Stimulated activated CD8-positive, alpha-beta memory T cell treated with anti-CD3 and anti-CD28 coated beads, Interleukin-15, amount 100 ng/mL, for 4 hours (primary cell): ENCODE results near the gene C6orf62.
A peak's percentile ranks its signal among the peaks of the same experiment; 100 is the strongest.
"Not testable (repeated sequence)": the region's sequence is repeated elsewhere in the genome, so short reads cannot be mapped to it uniquely, and the experiment has no call there.

Source experiments
- DNase-seq, 2 donors: peaks; one replicate each; pipeline ENCODE4 v3.0.0-alpha.2; 2020; ENCODE audit warnings: low read depth in 2 of 2

C6orf62 gene

DNA sequence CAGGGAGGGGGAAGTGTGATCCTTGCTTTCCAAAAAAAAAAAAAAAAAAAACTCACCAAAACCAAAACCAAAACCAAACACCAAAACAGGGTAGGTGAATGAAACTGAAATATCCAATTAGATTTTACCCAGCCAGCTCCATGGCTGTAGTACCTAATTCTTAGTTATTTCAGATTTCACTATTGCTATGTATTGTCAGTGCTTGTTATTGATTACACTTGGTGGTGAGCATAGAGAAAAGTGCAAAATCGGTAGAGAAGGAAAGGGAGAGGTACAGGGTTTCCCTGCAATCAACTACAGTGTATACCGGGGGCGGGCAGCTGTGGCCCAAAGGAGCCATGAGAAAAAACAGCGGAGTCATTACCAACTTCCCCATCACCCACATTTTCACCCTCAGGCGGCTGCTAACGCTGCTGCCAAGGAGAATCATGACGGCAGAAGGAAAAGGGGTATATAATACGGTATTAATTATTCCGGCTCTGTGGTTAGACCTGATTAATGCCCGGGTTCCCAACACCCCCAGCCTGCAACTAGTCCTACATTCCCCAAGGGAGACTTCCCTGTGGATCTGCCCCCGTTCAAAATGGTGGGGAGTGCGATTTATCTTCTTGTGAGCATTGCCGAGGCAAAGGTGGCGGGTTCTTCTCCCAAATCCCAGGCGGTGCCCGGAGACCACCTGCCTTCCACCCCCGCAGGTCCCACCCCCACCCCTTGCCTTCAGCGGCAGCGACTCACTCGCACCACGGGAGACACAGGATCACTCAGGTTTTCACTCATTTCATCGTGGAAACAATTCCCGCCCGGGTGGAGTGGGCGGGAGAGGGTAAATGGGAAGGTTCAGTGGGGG, at the start of gene C6orf62:
TSS of gene C6orf62 (minus strand) at position 30 of the 847 bp plus-strand sequence. CDS start 486 bp downstream, outside the sequence.
- DNase-seq = peak; percentile 9 to 23

DNA sequence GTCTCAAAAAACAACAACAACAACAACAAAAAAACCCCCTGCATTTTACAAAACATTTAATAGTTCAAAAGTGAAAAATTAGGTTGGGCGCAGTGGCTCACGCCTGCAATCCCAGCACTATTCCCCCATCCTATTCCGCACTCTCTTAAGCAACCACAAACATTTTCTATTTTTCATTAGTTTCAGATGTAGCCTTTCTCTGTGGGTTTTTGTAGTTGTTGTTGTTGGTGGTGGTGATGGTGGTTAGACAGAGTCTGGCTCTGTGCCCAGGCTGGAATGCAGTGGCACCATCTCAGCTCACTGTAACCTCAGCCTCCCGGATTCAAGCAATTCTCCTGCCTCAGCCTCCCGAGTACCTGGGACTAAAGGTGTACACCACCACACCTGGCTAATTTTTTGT, 49.4 kb upstream of the C6orf62 start:
- DNase-seq = no peak

- DNase-seq = no peak
Measured at GRCh38 chr6:24766680-24767462, 47.9 kb upstream of the C6orf62 start.

DNA sequence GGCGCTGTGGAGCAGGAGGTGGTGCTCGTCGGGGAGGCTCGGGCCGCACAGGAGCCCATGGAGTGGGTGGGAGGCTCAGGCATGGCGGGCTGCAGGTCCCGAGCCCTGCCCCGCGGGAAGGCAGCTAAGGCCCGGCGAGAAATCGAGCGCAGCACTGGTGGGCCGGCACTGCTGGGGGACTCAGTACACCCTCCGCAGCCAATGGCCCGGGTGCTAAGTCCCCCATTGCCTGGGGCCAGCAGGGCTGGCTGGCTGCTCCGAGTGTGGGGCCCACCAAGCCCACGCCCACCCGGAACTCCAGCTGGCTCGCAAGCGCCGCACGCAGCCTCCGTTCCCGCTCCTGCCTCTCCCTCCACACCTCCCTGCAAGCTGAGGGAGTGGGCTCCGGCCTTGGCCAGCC, 47.0 kb upstream of the C6orf62 start:
- DNase-seq = not testable (repeated sequence)

- DNase-seq = not testable (repeated sequence)
Measured at GRCh38 chr6:24764833-24765828, 46.2 kb upstream of the C6orf62 start.

DNA sequence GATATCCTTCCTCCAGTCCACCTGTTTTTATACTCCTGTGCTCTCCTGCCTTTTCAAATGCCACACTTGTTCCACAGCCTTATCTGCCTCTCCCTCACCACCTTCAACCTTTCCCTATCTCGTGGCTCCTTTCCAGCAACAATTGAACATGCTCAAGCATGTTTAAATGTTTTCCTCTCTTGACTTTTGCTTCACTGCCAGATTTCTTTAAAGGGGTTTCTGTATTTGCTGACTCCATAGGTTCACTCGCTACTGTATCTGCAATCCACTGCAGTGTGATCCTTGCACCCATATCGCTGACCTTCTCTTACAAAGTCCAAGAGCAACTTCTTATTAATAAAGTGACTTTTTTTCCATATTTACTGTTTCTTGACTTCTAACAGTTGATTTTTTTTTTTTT, 44.6 kb upstream of the C6orf62 start:
- no peak for DNase-seq

DNA sequence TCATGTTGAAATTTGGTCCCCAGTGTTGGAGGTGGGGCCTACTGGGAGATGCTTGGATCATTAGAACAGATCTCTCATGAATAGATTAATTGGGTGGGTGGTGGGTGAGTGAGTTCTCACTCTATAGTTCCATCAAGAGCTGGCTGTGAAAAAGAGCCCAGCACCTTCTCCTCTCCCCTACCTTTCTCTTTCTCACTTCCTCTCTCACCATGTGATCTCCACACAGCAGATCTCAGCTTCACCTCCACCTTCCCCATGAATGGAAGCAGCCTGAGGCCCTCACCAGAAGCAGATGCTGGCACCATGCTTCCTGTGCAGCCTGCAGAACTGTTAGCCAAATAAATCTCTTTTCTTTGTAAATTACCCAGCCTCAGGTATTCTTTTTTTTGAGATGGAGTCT, 42.9 kb upstream of the C6orf62 start:
- no peak for DNase-seq

DNA sequence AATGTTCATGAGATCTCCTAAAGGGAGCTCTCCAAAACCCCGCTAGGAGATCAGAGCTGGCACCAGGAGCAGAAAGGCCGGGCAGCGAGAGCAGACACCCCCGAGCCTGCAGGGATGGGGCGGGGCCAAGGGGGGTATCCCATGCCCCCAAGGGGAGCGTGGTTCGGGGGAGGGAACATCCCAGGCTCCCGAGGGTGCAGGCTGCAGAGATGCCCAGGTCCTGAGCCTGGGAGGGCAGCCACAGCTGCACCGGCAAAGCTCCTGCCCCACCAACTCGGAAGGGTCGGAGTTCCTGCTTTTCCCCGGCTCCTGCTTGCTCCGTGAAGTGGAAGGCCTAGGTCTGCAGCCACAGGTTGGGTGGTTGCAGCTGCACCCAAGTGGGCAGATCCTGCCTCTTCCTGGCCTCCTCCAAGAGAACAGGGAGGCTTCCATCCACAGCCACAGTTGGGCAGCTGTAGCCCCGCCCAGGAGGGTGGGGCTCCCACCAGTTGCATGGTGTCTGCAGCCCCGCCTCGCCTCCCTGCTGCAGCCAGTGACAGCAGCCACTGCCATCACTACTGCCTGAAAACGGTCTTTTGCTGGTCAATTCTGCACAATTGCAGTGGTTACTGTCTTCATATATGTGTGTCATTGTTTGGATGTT, 42.4 kb upstream of the C6orf62 start:
- no peak for DNase-seq

DNA sequence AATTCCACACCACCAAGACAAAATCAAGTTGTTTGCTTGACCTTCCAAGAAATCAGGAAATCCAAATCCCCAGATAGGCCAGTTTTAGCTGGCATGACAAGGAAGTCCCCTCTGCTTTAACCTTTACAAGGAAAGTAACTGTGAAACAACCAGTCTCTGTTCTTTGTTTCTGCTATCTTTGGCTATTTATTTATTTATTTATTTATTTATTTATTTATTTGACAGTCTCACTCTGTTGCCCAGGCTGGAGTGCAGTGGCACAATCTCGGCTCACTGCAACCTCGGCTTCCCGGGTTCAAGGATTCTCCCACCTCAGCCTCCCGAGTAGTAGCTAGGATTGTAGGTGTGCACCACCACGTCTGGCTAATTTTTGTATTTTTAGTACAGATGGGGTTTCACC, 41.3 kb upstream of the C6orf62 start:
- no peak for DNase-seq

GRCh38 chr6:24759718-24760117, 40.8 kb upstream of the C6orf62 start:
- no peak for DNase-seq

- no peak for DNase-seq
Measured at GRCh38 chr6:24757611-24758010, 38.7 kb upstream of the C6orf62 start.

GRCh38 chr6:24755279-24755678, 36.3 kb upstream of the C6orf62 start:
- no peak for DNase-seq

- DNase-seq = not testable (repeated sequence)
Measured at GRCh38 chr6:24754378-24754777, 35.4 kb upstream of the C6orf62 start.

DNA sequence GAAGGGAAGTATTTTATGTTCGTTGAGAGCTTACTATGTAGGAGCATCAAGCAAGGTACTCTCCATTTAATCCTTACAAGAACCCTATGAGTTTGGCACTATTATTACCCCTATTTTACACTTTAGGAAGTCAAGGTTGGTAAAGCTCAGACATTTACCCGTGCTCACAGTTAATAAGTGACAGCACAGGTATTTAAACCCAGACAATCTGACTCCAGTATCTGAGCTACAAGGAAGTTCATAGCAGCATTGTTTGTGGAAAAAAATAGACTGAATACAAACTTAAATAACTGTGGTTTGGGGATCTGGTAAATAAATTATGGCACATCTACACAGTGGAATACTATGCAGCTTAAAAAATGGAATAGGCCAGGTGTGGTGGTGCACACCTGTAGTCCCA, 34.6 kb upstream of the C6orf62 start:
- no peak for DNase-seq

DNA sequence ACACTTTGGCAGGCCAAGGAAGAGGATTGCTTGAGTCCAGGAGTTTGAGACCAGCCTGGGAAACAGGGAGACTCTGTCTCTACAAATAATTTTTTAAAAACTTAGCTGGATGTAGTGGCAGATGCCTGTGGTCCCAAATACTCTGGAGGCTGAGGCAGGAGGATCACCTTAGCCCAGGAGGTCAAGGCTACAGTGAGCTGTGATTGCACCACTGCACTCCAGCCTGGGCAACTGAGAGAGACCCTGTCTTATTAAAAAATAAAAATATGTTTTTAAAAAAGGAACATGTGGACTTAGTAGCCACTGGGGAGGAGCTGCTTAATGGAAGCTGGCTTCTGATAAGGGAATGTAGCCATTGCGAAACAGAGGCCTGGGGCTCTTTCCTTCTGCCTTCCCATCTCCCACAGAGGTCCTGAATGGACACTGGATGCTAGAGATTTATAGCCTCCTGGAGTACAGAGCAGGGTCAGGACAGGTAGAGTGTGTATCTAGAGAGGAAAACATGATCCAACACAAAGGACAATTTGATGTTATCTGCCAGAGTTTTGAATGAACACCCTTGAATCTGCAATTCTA, 34.1 kb upstream of the C6orf62 start:
- no peak for DNase-seq

GRCh38 chr6:24752503-24752902, 33.5 kb upstream of the C6orf62 start:
- no peak for DNase-seq

- not testable (repeated sequence) for DNase-seq
Measured at GRCh38 chr6:24750878-24751277, 31.9 kb upstream of the C6orf62 start.

GRCh38 chr6:24749297-24749696, 30.3 kb upstream of the C6orf62 start:
- DNase-seq = no peak

- DNase-seq = no peak
Measured at GRCh38 chr6:24744911-24745310, 26.0 kb upstream of the C6orf62 start.

DNA sequence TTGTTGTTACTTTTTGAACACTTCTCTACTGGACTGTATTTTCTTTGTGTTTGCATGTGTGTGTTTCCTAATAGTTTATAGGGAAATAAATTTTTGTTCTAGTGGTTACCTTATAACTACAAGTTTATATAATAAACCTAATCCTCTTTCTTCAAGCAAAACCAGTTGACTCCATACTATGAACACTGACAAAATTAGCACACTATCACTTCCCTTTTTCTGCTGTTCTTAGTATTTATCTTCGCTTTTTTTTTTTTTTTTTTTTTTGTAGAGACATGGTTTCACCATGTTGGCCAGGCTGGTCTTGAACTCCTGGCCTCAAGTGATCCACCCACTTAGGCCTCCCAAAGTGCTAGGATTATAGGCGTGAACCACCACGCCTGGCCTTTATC, 25.0 kb upstream of the C6orf62 start:
- DNase-seq = no peak
